WTC11 (cell line): ENCODE data around the gene PTPRN2. TPM values are rescaled to one million over a fixed set of nuclear protein-coding genes. Genes with fewer than 3 reads are reported as not detected.

ENCODE experiments used
- ATAC-seq: fragments of 200-7000 bp; cut with Tn5 transposase; 2 replicates; pipeline ENCODE4 v1.10.0; 2021; ENCODE audit warnings: mild to moderate bottlenecking, moderate library complexity
- CTCF ChIA-PET: fragments of 300-600 bp; sonication (Branson Sonifier 250); formaldehyde crosslinking; loops from one replicate; lab custom pipeline; 2021; ENCODE audit warnings: antibody characterized with exemption; lab: Charles Lee
- POLR2A ChIA-PET: fragments of 350-600 bp; sonication (Branson Sonifier 250); formaldehyde crosslinking; loops from one replicate; lab custom pipeline; 2021; ENCODE audit warnings: antibody characterized with exemption; lab: Charles Lee
- DNase-seq: peaks from one replicate; pipeline ENCODE4 v3.0.0; 2021; ENCODE audit warnings: low spot score
- H3K27ac Mint-ChIP-seq: 2 replicates; pipeline ENCODE4 v1.8.0; 2021; ENCODE audit warnings: mixed read lengths
- H3K27me3 Mint-ChIP-seq: 2 replicates; pipeline ENCODE4 v1.8.0; 2021; ENCODE audit warnings: low read depth, mild to moderate bottlenecking, moderate library complexity, mixed read lengths
- H3K36me3 Mint-ChIP-seq: 2 replicates; pipeline ENCODE4 v1.8.0; 2021; ENCODE audit warnings: mixed read lengths
- H3K4me1 Mint-ChIP-seq: 2 replicates; pipeline ENCODE4 v1.8.0; 2022; ENCODE audit warnings: mixed read lengths
- H3K4me3 Mint-ChIP-seq: 2 replicates; pipeline ENCODE4 v1.8.0; 2021; ENCODE audit warnings: mild to moderate bottlenecking, moderate library complexity, mixed read lengths
- H3K9me3 Mint-ChIP-seq: 2 replicates; pipeline ENCODE4 v1.8.0; 2021; ENCODE audit warnings: mixed read lengths
- CREB1 ChIP-seq: sonication (generic); formaldehyde crosslinking; IDR thresholded peaks from 2 replicates; pipeline ENCODE4 v1.8.0; 2023; ENCODE audit warnings: mild to moderate bottlenecking, missing genetic modification reagents
- EMX1 ChIP-seq: fragments of 250-450 bp; sonication (Bioruptor Pico); IDR thresholded peaks from 2 replicates; pipeline ENCODE4 v1.8.0; 2021; ENCODE audit warnings: mild to moderate bottlenecking
- GRHL2 ChIP-seq: fragments of 250-450 bp; sonication (Bioruptor Pico); IDR thresholded peaks from 2 replicates; pipeline ENCODE4 v1.8.0; 2022; ENCODE audit warnings: mild to moderate bottlenecking, moderate library complexity; ENCODE audit not compliant: insufficient replicate concordance, severe bottlenecking
- GTF2I ChIP-seq: fragments of 250-450 bp; sonication (Bioruptor Pico); conservative IDR thresholded peaks from 2 replicates; pipeline ENCODE4 v1.4.0; 2021; ENCODE audit warnings: mild to moderate bottlenecking
- JUN ChIP-seq: sonication (generic); formaldehyde crosslinking; IDR thresholded peaks from 2 replicates; pipeline ENCODE4 v1.8.0; 2023; ENCODE audit warnings: mild to moderate bottlenecking, missing genetic modification reagents
- MXD4 ChIP-seq: fragments of 250-450 bp; sonication (Bioruptor Pico); IDR thresholded peaks from 2 replicates; pipeline ENCODE4 v1.8.0; 2021; ENCODE audit warnings: mild to moderate bottlenecking, moderate library complexity, borderline replicate concordance
- RELA ChIP-seq: sonication (generic); formaldehyde crosslinking; IDR thresholded peaks from 2 replicates; pipeline ENCODE4 v1.8.1; 2022; ENCODE audit warnings: missing genetic modification reagents, mild to moderate bottlenecking, borderline replicate concordance
- SP1 ChIP-seq: sonication (generic); formaldehyde crosslinking; conservative IDR thresholded peaks from 2 replicates; pipeline ENCODE4 v1.8.1; 2022; ENCODE audit warnings: missing genetic modification reagents
- ZNF121 ChIP-seq: sonication (generic); formaldehyde crosslinking; IDR thresholded peaks from 2 replicates; pipeline ENCODE4 v1.8.0; 2023; ENCODE audit warnings: missing genetic modification reagents
- ZNF219 ChIP-seq: sonication (generic); formaldehyde crosslinking; IDR thresholded peaks from 2 replicates; pipeline ENCODE4 v1.8.0; 2023; ENCODE audit warnings: missing genetic modification reagents, mild to moderate bottlenecking, borderline replicate concordance
- ZNF232 ChIP-seq: sonication (generic); formaldehyde crosslinking; IDR thresholded peaks from 2 replicates; pipeline ENCODE4 v1.8.0; 2022; ENCODE audit warnings: mild to moderate bottlenecking, missing genetic modification reagents
- total RNA-seq: library from RNA; stranded (reverse); gene quantifications from 3 replicates; pipeline ENCODE4 v1.2.3, GENCODE V29; 2021
- TF ChIP-seq, protein P1 (sequence below): sonication (generic); formaldehyde crosslinking; IDR thresholded peaks from 2 replicates; pipeline ENCODE4 v1.8.1; 2023; ENCODE audit warnings: mild to moderate bottlenecking, missing genetic modification reagents
- TF ChIP-seq, protein P2 (sequence below): sonication (generic); formaldehyde crosslinking; IDR thresholded peaks from 2 replicates; pipeline ENCODE4 v1.8.0; 2023; ENCODE audit warnings: missing genetic modification reagents

The PTPRN2 gene
- total RNA-seq, 1 experiment from 2014 or later, result 4.7 TPM

DNA sequence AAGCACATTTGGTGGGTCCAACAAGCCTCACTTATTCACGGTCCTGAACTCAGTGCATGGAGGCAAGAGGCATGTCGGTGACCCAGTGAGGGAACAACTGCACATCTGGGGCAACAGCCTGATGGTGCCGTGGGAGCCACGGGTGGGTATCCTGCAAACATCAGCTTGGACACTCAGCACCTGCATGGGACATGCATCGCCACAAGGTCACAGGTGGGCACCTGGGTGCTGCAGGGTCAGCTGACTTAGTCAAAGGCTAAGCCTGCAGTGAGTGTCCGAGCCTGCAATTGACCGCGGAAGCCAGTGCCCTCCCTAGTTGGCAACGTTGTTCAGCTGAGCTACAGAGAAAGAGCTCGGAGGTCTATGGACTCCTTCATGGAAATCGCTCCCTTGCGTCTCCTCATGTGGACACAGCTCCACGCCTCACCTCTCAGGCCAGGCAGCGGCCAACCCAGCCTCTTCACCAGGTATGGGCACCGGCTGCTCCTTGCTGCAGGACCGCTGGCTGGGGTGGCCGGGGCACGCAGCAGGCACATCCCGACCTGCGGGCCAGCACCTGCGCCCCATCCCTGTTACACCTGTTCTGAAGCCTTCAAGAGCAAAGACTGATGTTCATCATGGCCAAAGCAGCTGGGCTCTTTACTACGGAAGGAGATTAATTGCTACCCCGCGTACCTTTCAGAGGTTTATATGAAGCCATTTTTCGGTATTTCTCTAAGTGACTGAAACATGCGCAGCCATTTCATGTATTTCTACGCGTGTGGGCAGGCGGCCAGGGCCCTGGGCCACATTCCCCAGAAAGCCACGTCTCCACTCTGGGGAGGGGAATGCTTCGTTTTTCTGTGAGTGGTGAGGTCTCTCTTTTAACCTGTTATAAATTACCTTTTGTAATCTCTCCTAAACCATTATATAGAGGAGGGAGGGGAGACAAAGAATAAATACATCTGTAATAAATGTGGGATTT, 870.1 kb downstream of the PTPRN2 start:
- no peak for DNase-seq
- POLR2A ChIA-PET, result no interaction called here
- peaks cover 7% of the 10 kb centered on the region; the same call in 1 of the 2 replicates for H3K27me3 Mint-ChIP-seq
- H3K4me1 Mint-ChIP-seq, result no peaks in the 10 kb centered on the region
- CTCF ChIA-PET, result no interaction called here
- no peak overlapping the region for H3K4me3 Mint-ChIP-seq
- TF ChIP-seq MXD4 (CRISPR knock-in tag) (no peak), GRHL2 (CRISPR knock-in tag) (no peak)
- TF ChIP-seq, protein P1, sequence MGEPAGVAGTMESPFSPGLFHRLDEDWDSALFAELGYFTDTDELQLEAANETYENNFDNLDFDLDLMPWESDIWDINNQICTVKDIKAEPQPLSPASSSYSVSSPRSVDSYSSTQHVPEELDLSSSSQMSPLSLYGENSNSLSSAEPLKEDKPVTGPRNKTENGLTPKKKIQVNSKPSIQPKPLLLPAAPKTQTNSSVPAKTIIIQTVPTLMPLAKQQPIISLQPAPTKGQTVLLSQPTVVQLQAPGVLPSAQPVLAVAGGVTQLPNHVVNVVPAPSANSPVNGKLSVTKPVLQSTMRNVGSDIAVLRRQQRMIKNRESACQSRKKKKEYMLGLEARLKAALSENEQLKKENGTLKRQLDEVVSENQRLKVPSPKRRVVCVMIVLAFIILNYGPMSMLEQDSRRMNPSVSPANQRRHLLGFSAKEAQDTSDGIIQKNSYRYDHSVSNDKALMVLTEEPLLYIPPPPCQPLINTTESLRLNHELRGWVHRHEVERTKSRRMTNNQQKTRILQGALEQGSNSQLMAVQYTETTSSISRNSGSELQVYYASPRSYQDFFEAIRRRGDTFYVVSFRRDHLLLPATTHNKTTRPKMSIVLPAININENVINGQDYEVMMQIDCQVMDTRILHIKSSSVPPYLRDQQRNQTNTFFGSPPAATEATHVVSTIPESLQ (CRISPR knock-in tag), result no peak
- H3K9me3 Mint-ChIP-seq, result peaks cover 24% of the 10 kb centered on the region
- peaks cover 21% of the 10 kb centered on the region for H3K36me3 Mint-ChIP-seq
- H3K27ac Mint-ChIP-seq, result no peak overlapping the region
- no peak for ATAC-seq

DNA sequence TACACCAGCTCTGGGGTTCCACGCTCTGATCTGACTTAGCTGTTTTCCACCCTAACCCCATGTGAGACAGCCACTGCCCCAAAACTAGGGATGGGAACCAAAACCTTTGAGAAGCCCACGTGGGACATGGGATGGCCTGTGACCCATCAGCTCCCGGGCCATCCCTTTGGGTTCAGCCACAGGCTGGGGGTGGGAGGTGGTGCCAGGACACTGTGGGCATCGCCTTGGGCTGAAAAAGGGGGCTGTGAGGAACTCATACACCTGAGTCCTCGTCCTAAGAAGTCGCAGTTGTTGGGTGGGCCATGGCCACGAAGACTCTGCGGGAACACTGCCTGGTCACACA, 871.7 kb downstream of the PTPRN2 start:
- no peaks in the 10 kb centered on the region for H3K4me1 Mint-ChIP-seq
- ATAC-seq, result no peak
- peaks cover 7% of the 10 kb centered on the region; the same call in 1 of the 2 replicates for H3K27me3 Mint-ChIP-seq
- H3K36me3 Mint-ChIP-seq, result peaks cover 21% of the 10 kb centered on the region
- POLR2A ChIA-PET, result no interaction called here
- CTCF ChIA-PET, result no interaction called here
- no peak overlapping the region for H3K4me3 Mint-ChIP-seq
- DNase-seq, result no peak
- peaks cover 24% of the 10 kb centered on the region for H3K9me3 Mint-ChIP-seq
- no peak overlapping the region for H3K27ac Mint-ChIP-seq
- TF ChIP-seq EMX1 (CRISPR knock-in tag) (no peak), ZNF232 (CRISPR knock-in tag) (no peak), JUN (CRISPR knock-in tag) (no peak), ZNF121 (no peak)

DNA sequence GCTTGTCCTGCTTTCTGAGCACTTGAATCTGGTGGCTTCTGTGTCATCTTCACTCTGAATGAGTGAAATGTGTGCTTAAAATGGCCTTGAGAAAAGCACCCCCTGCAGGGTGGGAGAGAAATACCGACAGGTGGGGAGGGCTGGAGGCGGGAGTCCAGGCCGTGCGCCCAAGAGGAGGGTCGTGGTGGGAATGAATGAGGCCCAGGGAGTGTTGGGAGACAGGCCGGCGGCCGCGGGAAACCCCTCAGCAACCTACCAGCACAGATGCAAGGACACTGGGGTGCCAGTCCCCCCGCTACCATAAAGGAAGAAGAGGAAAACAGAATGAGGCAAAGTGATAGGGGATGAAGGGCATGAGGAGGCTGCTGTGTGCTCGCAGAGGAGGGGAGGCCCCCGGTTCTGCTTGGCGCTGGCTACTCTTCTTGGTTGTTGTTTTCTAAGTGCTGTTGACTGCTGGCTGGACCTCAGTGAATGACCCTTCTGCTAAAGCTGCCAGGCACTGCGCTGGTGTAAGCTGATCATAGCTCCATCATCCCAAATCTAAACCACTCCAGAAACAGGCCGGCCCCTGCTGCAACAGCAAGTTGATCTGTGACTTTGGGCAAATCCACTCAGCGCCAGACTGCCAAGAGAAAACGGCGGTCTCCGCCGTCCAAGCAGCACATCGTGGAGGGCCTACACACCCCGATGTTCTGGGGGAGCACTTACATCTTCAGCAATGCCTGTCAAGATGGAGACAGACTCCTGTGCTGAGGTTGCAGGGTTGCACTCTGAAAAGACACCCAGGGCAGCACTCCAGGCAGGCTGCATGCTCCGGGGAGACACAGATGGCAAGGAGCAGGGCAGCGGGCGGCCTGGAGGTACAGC, 872.3 kb downstream of the PTPRN2 start:
- Mint-ChIP-seq H3K36me3 (peaks cover 19% of the 10 kb centered on the region), H3K27ac (no peak overlapping the region), H3K27me3 (peaks cover 7% of the 10 kb centered on the region; the same call in 1 of the 2 replicates), H3K4me3 (no peak overlapping the region), H3K9me3 (peaks cover 24% of the 10 kb centered on the region), H3K4me1 (no peaks in the 10 kb centered on the region)
- CTCF ChIA-PET, result no interaction called here
- no peak for DNase-seq
- POLR2A ChIA-PET, result no interaction called here
- TF ChIP-seq RELA (CRISPR knock-in tag), result no peak
- TF ChIP-seq SP1 (CRISPR knock-in tag), result no peak
- TF ChIP-seq ZNF121, result no peak
- TF ChIP-seq, protein P2, sequence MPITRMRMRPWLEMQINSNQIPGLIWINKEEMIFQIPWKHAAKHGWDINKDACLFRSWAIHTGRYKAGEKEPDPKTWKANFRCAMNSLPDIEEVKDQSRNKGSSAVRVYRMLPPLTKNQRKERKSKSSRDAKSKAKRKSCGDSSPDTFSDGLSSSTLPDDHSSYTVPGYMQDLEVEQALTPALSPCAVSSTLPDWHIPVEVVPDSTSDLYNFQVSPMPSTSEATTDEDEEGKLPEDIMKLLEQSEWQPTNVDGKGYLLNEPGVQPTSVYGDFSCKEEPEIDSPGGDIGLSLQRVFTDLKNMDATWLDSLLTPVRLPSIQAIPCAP (CRISPR knock-in tag), result no peak
- TF ChIP-seq ZNF219 (CRISPR knock-in tag), result no peak
- no peak for TF ChIP-seq EMX1 (CRISPR knock-in tag)
- no peak for TF ChIP-seq GTF2I (CRISPR knock-in tag)
- TF ChIP-seq CREB1 (CRISPR knock-in tag), result no peak
- ATAC-seq, result no peak
